Upper lobe of left lung (tissue), 6 donors: Measurements from ENCODE around the gene PLIN4. TPM values are rescaled to one million over a fixed set of nuclear protein-coding genes. Genes with fewer than 3 reads are reported as not detected.

Experiments used
- ATAC-seq, 2 donors: fragments of 200-7000 bp; cut with Tn5 transposase; one replicate each; pipeline ENCODE4 v1.9.1; 2022; ENCODE audit warnings: mild to moderate bottlenecking in 2 of 2, moderate library complexity in 2 of 2; ENCODE audit not compliant: low FRiP score in 2 of 2
- DNase-seq, 2 donors: peaks; one replicate each; pipeline ENCODE4 v3.0.0-alpha.2; 2019 to 2020
- H3K27ac ChIP-seq, 4 donors: fragments of 200-600 bp; sonication (generic); one replicate each; pipeline ENCODE4 v1.5.1; 2016 to 2019
- H3K27me3 ChIP-seq, 4 donors: fragments of 200-600 bp; sonication (generic); one replicate each; pipeline ENCODE4 v1.5.1; 2017 to 2019
- H3K36me3 ChIP-seq, 4 donors: fragments of 200-600 bp; sonication (generic); one replicate each; pipeline ENCODE4 v1.5.1; 2016 to 2019
- H3K4me1 ChIP-seq, 4 donors: fragments of 200-600 bp; sonication (generic); one replicate each; pipeline ENCODE4 v1.5.1; 2018 to 2019
- H3K4me3 ChIP-seq, 4 donors: fragments of 200-600 bp; sonication (generic); one replicate each; pipeline ENCODE4 v1.5.1; 2017 to 2019; ENCODE audit warnings: mild to moderate bottlenecking in 2 of 4, moderate library complexity in 1 of 4
- H3K9me3 ChIP-seq, 4 donors: fragments of 200-600 bp; sonication (generic); one replicate each; pipeline ENCODE4 v1.5.1; 2018 to 2019
- EP300 ChIP-seq, 4 donors: sonication (generic); formaldehyde crosslinking; IDR thresholded peaks; one replicate each; pipeline ENCODE4 v1.5.1; 2017; ENCODE audit warnings: antibody characterized with exemption in 4 of 4, control low read depth in 2 of 4
- POLR2A ChIP-seq, 4 donors: fragments of 450-650 bp; IDR thresholded peaks; one replicate each; pipeline ENCODE4 v1.5.1; 2016 to 2017; ENCODE audit warnings: antibody characterized with exemption in 4 of 4, mild to moderate bottlenecking in 2 of 4
- POLR2AphosphoS5 ChIP-seq, 2 donors: sonication (generic); formaldehyde crosslinking; IDR thresholded peaks; one replicate each; pipeline ENCODE4 v1.5.1; 2017; ENCODE audit warnings: antibody characterized with exemption in 2 of 2
- WGBS, 2 donors: methylation state at CpG; one replicate each; pipeline ENCODE4 v1.1.5; 2017 to 2018; 5-methylcytosine and 5-hydroxymethylcytosine counted together
- total RNA-seq, 6 donors: library from RNA; depleted of rRNA in 4 of 6; stranded (reverse); fragments of >200 nt in 4 of 6; gene quantifications; one replicate each; pipeline versions ENCODE4 v1.1.0 to v1.2.1, GENCODE V29; 2016 to 2021
- TF ChIP-seq, protein P1 (sequence below), 6 experiments: fragments of 450-650 bp in 4 of 6; fragments of 200-600 bp in 2 of 6; sonication (generic) in 2 of 6; IDR thresholded peaks; one replicate each; pipeline ENCODE4 v1.5.1; 2016 to 2019; ENCODE audit warnings: antibody characterized with exemption in 6 of 6
- donor health status: DM: no; HTN: no; CAD: no; lungs with moderate emphysema.
- donor health status: DM: no; HTN: yes; CAD: no; lungs with severe emphysema.

The PLIN4 gene
- total RNA-seq, 6 donors from 2014 or later, result 1.8 to 11.5 (median 3.8) TPM

DNA sequence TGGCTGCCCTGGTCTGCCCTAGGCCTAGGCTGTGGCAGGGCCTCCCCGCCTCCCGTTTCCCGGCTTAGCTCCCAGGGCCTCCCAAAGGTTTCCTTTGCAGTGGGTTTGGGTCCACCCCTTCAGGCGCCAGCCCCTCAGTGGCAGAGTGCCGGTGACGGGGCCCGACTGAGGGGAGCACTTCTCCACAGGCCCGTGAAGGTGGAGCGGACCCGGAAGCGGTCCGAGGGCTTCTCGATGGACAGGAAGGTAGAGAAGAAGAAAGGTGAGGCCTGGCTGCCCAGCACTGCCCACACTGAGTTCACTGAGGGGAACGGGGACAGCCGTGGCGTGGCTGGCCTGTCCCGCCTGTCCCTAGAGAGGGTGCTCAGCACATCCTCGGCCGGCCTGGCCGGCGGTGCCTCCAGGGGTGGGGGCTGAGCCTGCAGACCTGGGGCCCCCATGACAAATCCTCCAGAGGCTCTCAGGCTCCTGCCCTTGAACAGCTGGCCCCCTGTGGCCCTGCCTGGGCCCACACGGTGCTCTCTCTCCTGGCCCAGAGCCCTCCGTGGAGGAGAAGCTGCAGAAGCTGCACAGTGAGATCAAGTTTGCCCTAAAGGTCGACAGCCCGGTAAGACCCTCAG, 20.4 kb downstream of the PLIN4 start:
- Histone ChIP-seq H3K9me3 (no peaks in the 10 kb centered on the region), H3K27me3 (no peaks in the 10 kb centered on the region), H3K36me3 (peaks cover 30 to 97% (median 83%) of the 10 kb centered on the region in 4 donors), H3K4me1 (no peaks in the 10 kb centered on the region), H3K27ac (no peak overlapping the region), H3K4me3 (no peak overlapping the region)
- no peak for ATAC-seq
- WGBS, 2 donors, result 96 to 97% methylated on average over 10 to 21 of the region's 25 CpGs
- peak in 1 of 2 donors; percentile 69 for DNase-seq
- TF ChIP-seq, protein P1, sequence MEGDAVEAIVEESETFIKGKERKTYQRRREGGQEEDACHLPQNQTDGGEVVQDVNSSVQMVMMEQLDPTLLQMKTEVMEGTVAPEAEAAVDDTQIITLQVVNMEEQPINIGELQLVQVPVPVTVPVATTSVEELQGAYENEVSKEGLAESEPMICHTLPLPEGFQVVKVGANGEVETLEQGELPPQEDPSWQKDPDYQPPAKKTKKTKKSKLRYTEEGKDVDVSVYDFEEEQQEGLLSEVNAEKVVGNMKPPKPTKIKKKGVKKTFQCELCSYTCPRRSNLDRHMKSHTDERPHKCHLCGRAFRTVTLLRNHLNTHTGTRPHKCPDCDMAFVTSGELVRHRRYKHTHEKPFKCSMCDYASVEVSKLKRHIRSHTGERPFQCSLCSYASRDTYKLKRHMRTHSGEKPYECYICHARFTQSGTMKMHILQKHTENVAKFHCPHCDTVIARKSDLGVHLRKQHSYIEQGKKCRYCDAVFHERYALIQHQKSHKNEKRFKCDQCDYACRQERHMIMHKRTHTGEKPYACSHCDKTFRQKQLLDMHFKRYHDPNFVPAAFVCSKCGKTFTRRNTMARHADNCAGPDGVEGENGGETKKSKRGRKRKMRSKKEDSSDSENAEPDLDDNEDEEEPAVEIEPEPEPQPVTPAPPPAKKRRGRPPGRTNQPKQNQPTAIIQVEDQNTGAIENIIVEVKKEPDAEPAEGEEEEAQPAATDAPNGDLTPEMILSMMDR (IDR thresholded peaks at IDR 0.05), result no peak
- TF ChIP-seq POLR2A (IDR thresholded peaks at IDR 0.05) (no peak), POLR2AphosphoS5 (IDR thresholded peaks at IDR 0.05) (no peak), EP300 (IDR thresholded peaks at IDR 0.05) (no peak)

DNA sequence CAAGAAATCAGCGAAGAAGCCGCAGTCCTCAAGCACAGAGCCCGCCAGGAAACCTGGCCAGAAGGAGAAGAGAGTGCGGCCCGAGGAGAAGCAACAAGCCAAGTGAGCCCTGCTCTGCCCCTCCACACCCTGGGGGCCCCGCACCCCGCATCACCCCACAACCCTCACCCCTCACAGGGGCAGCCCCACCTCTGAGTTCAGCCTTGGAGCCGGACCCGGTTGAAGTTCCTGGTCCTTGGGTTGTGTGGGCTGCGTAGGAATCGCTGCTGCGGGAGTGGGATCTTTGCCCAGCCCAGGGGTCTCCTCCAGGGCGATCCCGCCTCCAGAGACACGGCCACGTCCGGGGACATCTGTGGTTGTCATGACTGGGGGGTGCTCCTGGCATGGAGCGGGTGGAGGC, 22.0 kb downstream of the PLIN4 start:
- WGBS, 2 donors, result 93 to 100% methylated on average over 8 to 18 of the region's 18 CpGs
- no peak overlapping the region for H3K4me3 ChIP-seq
- peak in 1 of 2 donors; percentile 54 for DNase-seq
- H3K27me3 ChIP-seq, result no peaks in the 10 kb centered on the region
- H3K4me1 ChIP-seq, result no peaks in the 10 kb centered on the region
- no peak for ATAC-seq
- peaks cover 33 to 93% (median 79%) of the 10 kb centered on the region in 4 donors for H3K36me3 ChIP-seq
- TF ChIP-seq POLR2A (IDR thresholded peaks at IDR 0.05) (no peak), EP300 (IDR thresholded peaks at IDR 0.05) (no peak), POLR2AphosphoS5 (IDR thresholded peaks at IDR 0.05) (no peak)
- TF ChIP-seq, protein P1 (IDR thresholded peaks at IDR 0.05), result no peak
- H3K9me3 ChIP-seq, result no peaks in the 10 kb centered on the region
- no peak overlapping the region for H3K27ac ChIP-seq

DNA sequence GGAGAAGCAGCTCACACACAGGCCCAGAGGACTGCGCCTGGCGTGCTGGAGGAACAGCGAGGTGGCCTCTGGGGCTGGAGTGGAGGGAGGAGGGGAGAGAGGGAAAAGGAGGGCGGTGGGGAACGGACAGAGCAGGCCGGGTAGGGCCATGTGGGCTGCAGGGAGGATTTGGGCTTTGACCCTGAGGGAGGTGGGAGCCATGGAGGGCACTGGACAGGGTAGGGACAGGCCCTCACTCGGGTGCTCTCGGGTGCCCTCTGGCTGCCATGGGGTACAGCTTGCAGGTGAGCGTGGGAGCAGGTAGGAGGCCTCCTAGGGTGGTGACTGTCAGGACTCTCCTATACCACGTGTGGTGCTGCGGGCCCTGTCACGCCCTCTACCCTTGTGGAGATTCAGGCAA, 22.8 kb downstream of the PLIN4 start:
- DNase-seq, result peak in 1 of 2 donors; percentile 52
- no peak for TF ChIP-seq POLR2A (IDR thresholded peaks at IDR 0.05)
- no peak for TF ChIP-seq EP300 (IDR thresholded peaks at IDR 0.05)
- TF ChIP-seq, protein P1 (IDR thresholded peaks at IDR 0.05), result no peak
- TF ChIP-seq POLR2AphosphoS5 (IDR thresholded peaks at IDR 0.05), result no peak
- H3K4me1 ChIP-seq, result no peaks in the 10 kb centered on the region
- H3K4me3 ChIP-seq, result no peak overlapping the region
- no peak overlapping the region for H3K27ac ChIP-seq
- ATAC-seq, result peak in 1 of 2 donors; percentile 21
- no peaks in the 10 kb centered on the region for H3K27me3 ChIP-seq
- no peaks in the 10 kb centered on the region for H3K9me3 ChIP-seq
- 86 to 92% methylated on average over 8 to 12 of the region's 12 CpGs for WGBS, 2 donors
- H3K36me3 ChIP-seq, result peaks cover 33 to 91% (median 74%) of the 10 kb centered on the region in 4 donors

DNA sequence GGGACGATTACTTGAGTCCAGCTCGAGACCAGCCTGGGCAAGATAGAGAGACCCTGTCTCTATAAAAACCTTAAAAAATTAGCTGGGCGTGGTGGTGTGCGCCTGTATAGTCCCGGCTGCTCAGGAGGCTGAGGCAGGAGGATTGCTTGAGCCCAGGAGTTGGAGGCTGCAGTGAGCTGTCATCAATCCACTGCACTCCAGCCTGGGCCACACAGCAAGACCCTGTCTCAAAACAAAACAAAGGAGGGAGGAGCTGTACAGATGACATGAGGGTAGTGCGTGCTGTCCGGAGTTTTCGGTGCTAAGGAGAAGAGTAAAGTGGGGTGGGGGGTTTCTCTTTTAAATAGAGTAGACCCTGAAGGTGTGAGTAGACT, 23.6 kb downstream of the PLIN4 start:
- TF ChIP-seq POLR2AphosphoS5 (IDR thresholded peaks at IDR 0.05), result no peak
- TF ChIP-seq POLR2A (IDR thresholded peaks at IDR 0.05), result no peak
- Histone ChIP-seq H3K27ac (no peak overlapping the region), H3K27me3 (no peaks in the 10 kb centered on the region), H3K4me3 (no peak overlapping the region), H3K4me1 (no peaks in the 10 kb centered on the region), H3K36me3 (peaks cover 33 to 91% (median 75%) of the 10 kb centered on the region in 4 donors), H3K9me3 (no peaks in the 10 kb centered on the region)
- no peak for ATAC-seq
- 94 to 96% methylated on average over 8 of the region's 8 CpGs for WGBS, 2 donors
- DNase-seq, result no peak

DNA sequence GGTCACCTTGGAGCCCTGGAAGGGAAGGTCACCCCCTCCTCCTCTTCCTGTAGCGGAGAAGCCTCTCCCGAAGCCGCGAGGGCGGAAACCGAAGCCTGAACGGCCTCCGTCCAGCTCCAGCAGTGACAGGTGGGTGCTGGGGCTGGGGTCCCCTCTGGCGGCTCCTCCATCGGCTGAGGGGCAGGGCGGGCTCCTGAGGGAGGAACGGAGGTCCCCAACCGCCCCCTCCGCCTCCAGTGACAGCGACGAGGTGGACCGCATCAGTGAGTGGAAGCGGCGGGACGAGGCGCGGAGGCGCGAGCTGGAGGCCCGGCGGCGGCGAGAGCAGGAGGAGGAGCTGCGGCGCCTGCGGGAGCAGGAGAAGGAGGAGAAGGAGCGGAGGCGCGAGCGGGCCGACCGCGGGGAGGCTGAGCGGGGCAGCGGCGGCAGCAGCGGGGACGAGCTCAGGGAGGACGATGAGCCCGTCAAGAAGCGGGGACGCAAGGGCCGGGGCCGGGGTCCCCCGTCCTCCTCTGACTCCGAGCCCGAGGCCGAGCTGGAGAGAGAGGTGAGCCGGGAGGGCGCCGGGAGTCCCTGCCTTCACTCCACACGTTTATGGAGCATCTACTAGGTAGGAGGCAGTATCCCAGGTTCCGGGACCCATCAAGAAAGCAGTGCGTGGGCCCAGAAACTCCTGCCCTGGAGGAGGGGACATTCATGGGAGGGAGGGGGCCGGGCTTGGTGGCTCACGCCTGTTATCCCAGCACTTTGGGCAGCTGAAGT, 24.2 kb downstream of the PLIN4 start:
- no peaks in the 10 kb centered on the region for H3K27me3 ChIP-seq
- 97 to 98% methylated on average over 53 to 60 of the region's 61 CpGs for WGBS, 2 donors
- H3K4me1 ChIP-seq, result no peaks in the 10 kb centered on the region
- peak in 1 of 2 donors; percentile 83 for DNase-seq
- ATAC-seq, result no peak
- TF ChIP-seq EP300 (IDR thresholded peaks at IDR 0.05) (no peak), POLR2A (IDR thresholded peaks at IDR 0.05) (no peak)
- TF ChIP-seq, protein P1 (IDR thresholded peaks at IDR 0.05), result no peak
- H3K27ac ChIP-seq, result no peak overlapping the region
- peaks cover 33 to 91% (median 75%) of the 10 kb centered on the region in 4 donors for H3K36me3 ChIP-seq
- no peak overlapping the region for H3K4me3 ChIP-seq
- no peaks in the 10 kb centered on the region for H3K9me3 ChIP-seq
